Hematopoietic multipotent progenitor cell treated with erythropoietin and hydrocortisone succinate and interleukin-3 and kit ligand, for 8 days (in vitro differentiated cells): Measurements from ENCODE around the gene SNPH.
"Not testable (repeated sequence)": the region's sequence is repeated elsewhere in the genome, so short reads cannot be mapped to it uniquely, and the experiment has no call there.

ENCODE experiments used
- DNase-seq: peaks from one replicate; pipeline ENCODE4 v3.0.0-alpha.2; 2015

The SNPH gene

GRCh38 chr20:1343446-1344124 is 77.5 kb downstream of the SNPH start:
- not testable (repeated sequence) for DNase-seq

- no peak for DNase-seq
Measured at GRCh38 chr20:1345030-1345755, 79.1 kb downstream of the SNPH start.

- no peak for DNase-seq
Measured at GRCh38 chr20:1345756-1346093, 79.6 kb downstream of the SNPH start.

- DNase-seq: no peak
Measured at GRCh38 chr20:1346315-1346969, 80.3 kb downstream of the SNPH start.

GRCh38 chr20:1353956-1354355 is 87.9 kb downstream of the SNPH start:
- DNase-seq: no peak

- DNase-seq: no peak
Measured at GRCh38 chr20:1357921-1358671, 92.0 kb downstream of the SNPH start.
